Measurements from ENCODE around the gene UBA52. TPM values are rescaled to one million over a fixed set of nuclear protein-coding genes. Genes with fewer than 3 reads are reported as not detected.
"Not testable (repeated sequence)": the region's sequence is repeated elsewhere in the genome, so short reads cannot be mapped to it uniquely, and the experiment has no call there.

The UBA52 gene
- total RNA-seq, 4 donors from 2014 or later, result 600 to 891 (median 689) TPM

- TF ChIP-seq CTCF (IDR thresholded peaks at IDR 0.05), result peak in 1 of 3 donors; percentile 67
- DNase-seq (ENCODE audit: low spot score) (no peak), ATAC-seq (ENCODE audit: low FRiP score) (peak; percentile 85)
These were observed 17.1 kb downstream of the UBA52 start, which contains the start of gene REX1BD for GRCh38 chr19:18588611-18589379. Gene REX1BD (plus strand): TSS chr19:18588798. CDS start chr19:18588802, 4 bp downstream.

- ATAC-seq (ENCODE audit: low FRiP score) (peak; percentile 47), DNase-seq (ENCODE audit: low spot score) (no peak)
- TF ChIP-seq CTCF (IDR thresholded peaks at IDR 0.05), result no peak
These were observed 18.0 kb downstream of the UBA52 start for GRCh38 chr19:18589380-18590272.

GRCh38 chr19:18590273-18591272 lies 18.9 kb downstream of the UBA52 start:
- TF ChIP-seq CTCF (IDR thresholded peaks at IDR 0.05), result no peak
- no peak for DNase-seq (ENCODE audit: low spot score)
- ATAC-seq (ENCODE audit: low FRiP score), result no peak

- no peak for DNase-seq (ENCODE audit: low spot score)
- ATAC-seq (ENCODE audit: low FRiP score), result no peak
- TF ChIP-seq CTCF (IDR thresholded peaks at IDR 0.05), result no peak
These were observed 20.2 kb downstream of the UBA52 start for GRCh38 chr19:18591735-18592385.

GRCh38 chr19:18592732-18593131 lies 21.1 kb downstream of the UBA52 start:
- ATAC-seq (ENCODE audit: low FRiP score); DNase-seq (ENCODE audit: low spot score): not testable (repeated sequence)

- no peak for TF ChIP-seq CTCF (IDR thresholded peaks at IDR 0.05)
- DNase-seq (ENCODE audit: low spot score), result no peak
- no peak for ATAC-seq (ENCODE audit: low FRiP score)
These were observed 21.9 kb downstream of the UBA52 start for GRCh38 chr19:18593367-18594095.
